PFSK-1 (cell line): Measurements from ENCODE around the gene ABCC1.

Source experiments
- FOXP2 ChIP-seq: optimal IDR thresholded peaks from 2 replicates; pipeline ENCODE3; 2011; ENCODE audit warnings: borderline replicate concordance, control low read depth, inconsistent platforms; ENCODE audit not compliant: insufficient read depth; ENCODE audit errors: extremely low read length, extremely low read depth
- POLR2AphosphoS5 ChIP-seq: IDR thresholded peaks from 2 replicates; pipeline ENCODE4 v1.6.1; 2012; ENCODE audit warnings: low read depth, mild to moderate bottlenecking, control low read depth, low read length, moderate library complexity
- REST ChIP-seq, 2 experiments: IDR thresholded peaks; 2 replicates each; pipeline versions ENCODE4 v1.6.1 to v1.8.0; 2011 to 2012; ENCODE audit warnings: low read depth in 2 of 2, low read length in 2 of 2, control low read depth in 1 of 2, inconsistent platforms in 1 of 2, mild to moderate bottlenecking in 1 of 2, moderate library complexity in 1 of 2; ENCODE audit not compliant: insufficient read depth in 1 of 2
- TAF1 ChIP-seq: IDR thresholded peaks from 2 replicates; pipeline ENCODE4 v1.6.1; 2012; ENCODE audit warnings: low read length, control low read depth, borderline replicate concordance; ENCODE audit not compliant: insufficient read depth

GRCh38 chr16:16107839-16108238 lies 158.4 kb downstream of the ABCC1 start:
- TF ChIP-seq POLR2AphosphoS5 = no peak
- TF ChIP-seq REST (IDR thresholded peaks at IDR 0.05; ENCODE audit: insufficient read depth in 1 of 2, low read depth in 2 of 2, low read length in 2 of 2) = no peak
- no peak for TF ChIP-seq TAF1
- TF ChIP-seq FOXP2 = no peak
